Testis (tissue), 2 donors: ENCODE results near the gene XPC.

Experiments used
- CTCF ChIP-seq, 3 experiments: fragments of 450-650 bp in 2 of 3; fragments of 200-600 bp in 1 of 3; sonication (generic) in 1 of 3; IDR thresholded peaks; one replicate each; pipeline ENCODE4 v1.5.1; 2016 to 2019; ENCODE audit warnings: antibody characterized with exemption in 3 of 3, mild to moderate bottlenecking in 2 of 3, moderate library complexity in 1 of 3
- POLR2A ChIP-seq: fragments of 450-650 bp; IDR thresholded peaks from one replicate; pipeline ENCODE4 v1.6.1; 2017; ENCODE audit warnings: antibody characterized with exemption, mild to moderate bottlenecking, moderate library complexity

DNA sequence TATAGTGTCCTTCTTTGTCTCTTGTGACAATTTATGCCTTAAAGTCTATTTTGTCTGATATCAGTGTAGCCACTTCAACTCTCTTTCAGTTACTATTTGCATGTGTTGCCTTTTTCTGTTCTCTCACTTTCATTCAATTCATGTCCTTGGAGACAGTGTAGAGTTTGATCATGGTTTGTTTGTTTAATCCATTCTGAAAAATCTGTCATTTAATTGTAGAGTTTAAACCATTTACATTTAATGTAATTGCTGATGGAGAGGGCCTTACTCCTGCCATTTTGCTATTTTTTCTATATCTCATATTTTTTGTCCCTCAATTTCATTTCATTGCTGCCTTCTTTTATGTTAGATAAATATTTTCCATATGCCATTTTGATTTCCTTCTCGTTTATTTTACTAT lies 42.5 kb upstream of the XPC start:
- TF ChIP-seq CTCF (IDR thresholded peaks at IDR 0.05) = no peak
- no peak for TF ChIP-seq POLR2A
